ENCODE measurements around the gene POLR1E.
"Not testable (repeated sequence)": the region's sequence is repeated elsewhere in the genome, so short reads cannot be mapped to it uniquely, and the experiment has no call there.

POLR1E gene

DNA sequence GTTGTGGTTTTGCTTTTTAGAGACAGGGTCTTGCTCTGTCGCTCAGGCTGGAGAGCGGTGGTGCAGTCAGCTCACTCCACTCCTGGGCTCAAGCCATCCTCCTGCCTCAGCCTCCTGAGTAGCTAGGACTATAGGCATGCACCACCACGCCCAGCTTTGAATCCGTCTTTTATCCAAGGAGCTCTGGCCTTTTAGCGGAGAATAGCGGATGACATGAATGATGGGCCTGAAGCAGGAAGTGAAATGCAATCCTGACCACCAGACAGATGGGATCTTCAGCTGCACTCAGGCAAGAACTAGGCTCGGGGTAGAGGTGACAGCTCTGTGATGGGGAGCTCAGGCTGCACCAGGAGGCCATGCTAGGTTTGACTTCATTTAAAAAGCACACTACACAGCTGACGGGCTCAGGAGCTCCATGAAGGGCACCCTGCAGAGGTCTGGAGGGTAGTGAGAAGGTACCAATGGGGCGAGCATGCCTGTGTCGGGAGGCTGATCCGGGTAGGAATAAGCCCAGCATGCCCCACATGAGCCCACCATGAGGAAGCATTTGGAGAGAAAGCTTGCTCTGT lies 21.9 kb downstream of the POLR1E start:
- no peak for DNase-seq

- DNase-seq, result no peak
Measured at GRCh38 chr9:37508135-37508833, 22.5 kb downstream of the POLR1E start.

DNA sequence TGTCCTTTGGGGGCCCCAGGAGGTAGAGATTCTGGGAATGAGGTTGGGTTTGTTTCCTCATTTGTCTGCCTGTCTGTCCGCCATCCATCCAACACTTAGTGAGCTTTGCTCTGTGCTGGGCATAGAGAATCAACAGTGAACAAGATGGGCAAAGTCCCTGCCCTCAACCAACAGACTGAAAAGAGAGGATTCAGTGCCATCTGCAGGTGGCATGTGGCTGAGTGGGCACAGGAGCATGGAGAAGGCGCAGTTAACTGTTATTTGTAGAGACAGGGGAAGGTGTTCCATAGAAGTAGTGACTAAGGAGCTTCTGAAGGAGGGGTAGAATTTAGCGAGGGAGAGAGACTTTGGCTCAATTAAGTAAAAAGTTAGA lies 23.1 kb downstream of the POLR1E start:
- no peak for DNase-seq

DNA sequence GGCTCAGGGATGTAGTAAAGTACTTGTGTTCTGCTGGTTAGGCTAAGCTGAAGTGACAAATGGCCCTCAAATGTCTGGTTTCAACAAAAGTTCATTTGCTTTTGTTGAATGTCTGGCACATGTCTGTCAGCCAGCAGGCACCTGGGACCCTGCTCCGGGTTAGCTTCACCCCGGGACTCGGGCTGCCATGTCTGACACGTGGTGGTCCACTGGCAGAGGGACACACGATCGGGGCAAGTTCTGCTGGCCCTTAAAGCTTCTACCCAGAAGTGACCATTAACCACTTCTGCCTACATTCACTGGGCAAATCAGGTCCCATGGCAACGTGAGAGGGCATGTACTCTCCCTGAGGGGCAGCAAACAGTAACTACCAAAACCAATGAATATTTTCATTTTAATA lies 23.8 kb downstream of the POLR1E start:
- DNase-seq, result no peak

- DNase-seq, result not testable (repeated sequence)
Measured at GRCh38 chr9:37510053-37510452, 24.3 kb downstream of the POLR1E start.

DNA sequence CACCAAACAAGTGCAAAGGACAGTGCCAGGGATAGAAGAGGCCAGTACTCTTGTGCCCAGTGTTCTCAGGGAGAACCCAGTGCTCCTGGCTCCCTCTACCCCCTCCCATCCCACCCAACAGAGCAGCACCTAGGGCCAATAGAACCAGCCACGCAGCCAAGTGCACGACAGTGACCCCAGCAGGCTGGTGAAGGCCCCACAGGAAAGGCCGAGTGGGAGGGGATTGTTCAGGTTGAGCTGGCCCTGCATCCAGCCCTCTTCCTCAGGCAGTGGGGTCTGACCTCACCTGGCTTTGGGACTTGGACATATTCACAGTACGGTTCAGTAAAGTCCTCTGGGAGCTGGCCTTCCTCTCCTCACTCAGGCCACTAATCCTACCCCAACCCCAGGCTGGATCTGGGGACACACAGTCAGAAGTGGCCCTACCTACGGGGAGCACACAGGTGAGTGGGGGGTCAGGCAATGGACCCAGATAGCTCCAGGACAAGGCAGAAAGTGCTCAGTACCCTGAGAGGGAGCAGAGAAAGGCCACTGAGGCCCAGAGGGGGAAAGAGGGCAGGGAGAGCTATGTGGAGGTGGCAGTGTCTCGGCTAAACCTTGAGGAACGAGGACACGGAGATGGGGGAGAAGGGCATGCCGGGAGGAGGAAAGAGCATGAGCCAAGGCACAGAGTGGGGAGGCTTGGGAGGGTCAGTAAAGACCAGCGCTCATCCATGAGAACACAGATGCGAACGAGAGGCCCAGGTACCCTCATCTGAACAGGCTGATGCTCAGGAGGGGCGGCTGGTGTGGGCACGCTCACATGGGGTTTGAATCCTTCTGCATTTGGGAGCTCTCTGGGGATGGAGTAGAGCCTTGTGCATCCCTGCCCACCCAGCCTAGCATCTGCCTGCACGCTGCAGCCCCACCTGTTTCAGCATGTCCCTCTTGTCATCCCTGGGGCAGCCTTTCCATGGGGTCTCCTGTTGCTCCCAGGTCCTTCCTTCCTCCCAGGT lies 25.6 kb downstream of the POLR1E start:
- no peak for DNase-seq

DNA sequence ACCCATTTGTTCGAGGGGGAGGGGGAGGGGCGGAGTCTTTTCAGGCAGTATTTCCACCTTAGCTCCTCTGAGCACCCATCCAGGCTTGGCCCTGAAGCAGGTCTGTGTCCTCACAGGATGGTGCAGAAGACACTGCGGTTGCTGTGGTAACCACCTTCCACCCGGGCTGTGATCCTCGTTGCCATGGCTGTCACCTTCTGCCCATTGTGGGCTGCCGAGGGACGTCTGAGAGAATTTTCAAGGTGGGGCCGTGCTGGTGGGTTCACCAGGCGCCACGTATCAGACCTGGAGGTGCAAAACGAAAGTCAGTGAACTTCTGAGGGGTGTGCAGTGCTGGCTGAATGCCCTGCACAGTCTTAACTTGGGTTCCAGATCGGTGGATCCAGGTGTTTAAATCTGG lies 26.7 kb downstream of the POLR1E start:
- DNase-seq, result peak; percentile 59

DNA sequence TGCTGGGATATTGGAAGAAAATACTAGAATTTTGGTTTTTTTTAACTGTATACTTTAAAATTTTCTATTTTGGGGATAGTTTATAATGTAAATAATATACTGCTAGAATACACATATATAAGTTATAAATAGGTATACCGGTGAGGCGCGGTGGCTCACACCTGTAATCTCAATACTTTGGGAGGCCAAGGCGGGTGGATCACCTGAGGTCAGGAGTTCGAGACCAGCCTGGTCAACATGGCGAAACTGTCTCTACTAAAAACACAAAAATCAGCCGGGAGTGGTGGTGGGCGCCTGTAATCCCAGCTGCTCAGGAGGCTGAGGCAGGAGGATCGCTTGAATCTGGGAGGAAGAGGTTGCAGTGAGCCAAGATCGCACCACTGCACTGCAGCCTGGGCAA lies 28.7 kb downstream of the POLR1E start:
- not testable (repeated sequence) for DNase-seq

DNA sequence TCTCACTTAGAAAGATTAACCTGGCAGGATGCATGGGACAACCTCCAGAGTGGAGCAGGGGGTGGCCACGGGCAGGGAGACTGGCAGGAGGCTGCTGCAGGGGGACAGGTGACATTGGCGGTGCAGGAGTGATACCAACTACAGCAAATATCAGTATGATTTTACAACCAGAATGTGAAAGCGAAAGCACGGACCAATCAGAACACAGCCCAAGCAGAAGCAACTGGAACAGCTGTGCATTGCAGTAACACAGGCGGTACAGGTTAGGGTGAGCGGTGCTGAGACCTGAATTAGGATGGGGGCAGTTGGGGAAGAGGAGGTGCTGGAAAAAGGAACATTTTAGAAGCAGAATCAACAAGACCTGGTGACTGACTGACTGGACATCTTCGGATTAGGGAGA lies 29.3 kb downstream of the POLR1E start:
- no peak for DNase-seq

GRCh38 chr9:37515620-37516258 lies 30.0 kb downstream of the POLR1E start:
- no peak for DNase-seq

DNA sequence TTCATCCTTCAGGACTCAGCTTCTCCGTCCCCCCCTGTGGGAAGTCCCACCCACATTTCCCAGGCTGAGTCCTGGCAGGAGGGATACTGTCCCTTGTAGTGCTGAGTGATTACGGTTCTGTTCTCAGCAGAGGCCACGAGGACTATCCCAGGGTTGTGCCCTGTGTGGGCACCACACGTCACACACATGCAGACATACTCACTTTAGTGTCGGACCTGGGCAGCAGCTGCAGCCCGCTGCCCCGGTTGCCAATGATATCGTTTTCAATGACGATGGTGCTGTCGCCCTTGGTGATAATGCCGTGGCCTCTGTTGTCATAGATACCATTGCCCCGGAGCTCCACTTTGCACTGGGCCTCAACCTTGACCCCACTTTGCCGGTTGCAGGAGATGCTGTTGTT lies 32.2 kb downstream of the POLR1E start:
- no peak for DNase-seq

DNA sequence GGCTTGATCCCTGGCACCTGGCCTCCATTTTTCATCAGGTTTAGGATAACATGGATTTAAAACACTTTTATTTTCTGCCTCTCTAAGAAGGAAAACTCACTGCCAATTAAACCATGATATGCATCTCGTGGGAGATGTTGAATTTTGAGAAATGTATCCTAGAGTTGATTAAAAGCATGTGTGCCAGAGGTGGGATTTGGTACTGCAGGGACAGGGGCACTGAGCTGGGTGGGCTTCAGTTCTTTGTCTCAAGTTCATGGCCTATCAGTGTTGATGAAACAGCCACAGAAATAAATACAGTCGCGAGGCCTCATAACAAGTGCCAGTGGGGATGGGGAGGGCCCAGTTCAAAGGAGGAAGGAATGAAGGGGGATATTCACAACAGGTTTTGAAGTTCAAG lies 34.9 kb downstream of the POLR1E start:
- no peak for DNase-seq

DNA sequence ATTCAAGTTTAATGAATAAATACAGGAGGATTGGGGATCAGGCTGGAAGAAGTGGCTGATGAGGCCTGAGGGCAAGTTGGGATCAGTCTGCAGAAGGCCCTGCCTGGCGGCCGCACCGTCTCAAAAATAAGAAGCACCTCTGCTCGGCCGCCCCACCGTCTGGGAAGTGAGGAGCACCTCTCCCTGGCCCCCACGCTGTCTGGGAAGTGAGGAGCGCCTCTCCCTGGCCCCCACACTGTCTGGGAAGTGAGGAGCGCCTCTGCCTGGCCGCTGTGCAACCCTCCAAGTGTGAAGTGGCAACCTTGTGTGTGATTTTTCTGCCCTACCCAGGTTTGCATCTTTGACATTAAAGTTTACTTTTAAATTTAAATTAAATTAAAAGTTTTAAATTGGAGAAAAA lies 35.4 kb downstream of the POLR1E start:
- DNase-seq, result no peak

- DNase-seq, result no peak
Measured at GRCh38 chr9:37522971-37523370, 37.2 kb downstream of the POLR1E start.

DNA sequence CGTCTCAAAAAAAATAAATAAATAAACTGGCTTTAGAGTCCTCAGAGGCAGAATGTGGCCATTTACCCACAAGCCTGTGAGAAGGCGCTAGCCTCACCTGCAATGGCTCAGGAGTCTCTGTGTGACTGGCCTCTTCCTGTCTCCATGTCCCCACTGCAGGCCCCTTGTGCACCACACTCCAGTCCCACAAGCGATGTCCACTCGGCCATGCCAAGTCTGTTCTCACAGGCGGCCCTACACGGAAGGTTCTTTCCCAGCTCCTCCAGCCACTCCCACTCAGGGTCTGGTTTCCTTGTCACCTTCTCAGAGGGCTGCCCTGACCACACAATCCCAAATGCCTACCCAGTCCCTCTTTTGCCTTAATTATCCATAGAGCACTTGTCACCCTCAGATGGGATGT lies 38.2 kb downstream of the POLR1E start:
- no peak for DNase-seq

DNA sequence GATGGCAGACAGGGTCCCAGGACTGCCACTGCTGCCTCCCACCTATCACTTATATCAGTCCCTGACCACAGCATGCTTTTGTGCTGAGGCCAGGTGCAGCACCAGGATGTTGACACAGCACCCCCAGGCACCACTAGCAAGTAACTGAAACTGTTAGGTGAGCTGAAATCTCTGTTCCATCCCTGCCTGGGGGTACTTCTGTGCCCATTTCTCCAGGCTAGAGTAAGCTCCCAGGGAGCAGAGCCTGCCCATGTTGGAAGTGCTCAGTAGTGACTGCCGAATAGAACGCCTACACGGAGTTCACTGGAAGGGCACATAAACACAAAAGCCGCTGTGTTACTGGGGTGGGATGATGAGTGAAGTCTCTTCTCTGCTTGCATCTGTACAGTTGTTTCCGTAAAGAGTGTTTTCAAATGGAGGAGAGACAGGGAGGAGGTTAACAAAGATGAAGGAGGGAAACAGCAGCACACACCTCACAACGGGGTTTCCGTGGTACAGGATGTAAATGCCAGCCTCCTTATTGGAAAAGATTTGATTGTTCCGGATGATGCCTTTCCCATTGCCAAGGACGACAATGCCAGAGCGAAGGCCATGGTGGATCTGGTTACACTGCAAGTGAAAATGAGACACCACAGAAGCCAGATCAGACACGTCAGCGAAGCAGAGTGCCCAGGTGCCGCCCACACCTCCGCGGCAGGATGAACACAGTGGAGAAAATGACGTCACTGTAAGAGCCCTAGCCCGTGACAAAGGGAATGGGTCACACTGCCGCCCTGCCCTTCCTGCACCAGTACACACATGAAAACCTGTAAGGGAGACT lies 43.1 kb downstream of the POLR1E start:
- DNase-seq, result peak; percentile 74

DNA sequence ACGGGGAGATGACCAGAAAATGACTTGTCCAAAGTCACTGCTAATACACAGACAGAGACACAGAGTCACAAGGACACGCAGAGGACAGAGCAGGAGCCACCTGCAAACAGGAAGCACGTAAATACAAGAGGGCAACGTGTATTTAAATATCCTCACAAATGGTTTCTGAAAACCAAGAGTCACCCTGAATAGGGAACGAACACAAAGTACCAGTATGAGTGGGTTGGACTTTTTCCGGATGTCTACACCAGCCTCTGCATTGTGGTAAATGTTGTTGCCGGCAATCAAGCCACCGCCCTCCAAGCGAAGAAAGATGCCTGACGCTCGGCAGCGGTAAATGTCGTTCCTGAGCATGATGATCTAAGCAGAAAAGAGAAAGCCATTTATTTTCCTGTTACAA lies 46.0 kb downstream of the POLR1E start:
- DNase-seq, result peak; percentile 47

DNA sequence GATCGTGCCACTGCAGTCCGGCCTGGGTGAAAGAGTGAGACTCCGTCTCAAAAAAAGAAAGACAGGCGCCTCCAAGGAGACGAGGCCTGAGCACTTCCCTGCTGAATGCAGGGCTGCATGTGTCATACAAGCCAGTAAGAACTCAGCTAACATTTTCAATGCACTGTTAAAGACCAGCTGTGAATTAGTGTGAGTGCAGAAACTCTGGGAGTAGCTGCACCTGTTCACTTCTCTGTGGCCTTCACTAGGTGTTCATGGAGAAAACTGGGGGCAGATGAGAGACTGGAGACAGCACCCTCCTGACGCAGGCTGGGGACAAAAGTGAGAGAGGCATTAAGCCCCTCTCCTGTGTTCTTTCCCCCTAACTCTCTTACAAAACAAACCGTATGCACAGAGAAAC lies 48.7 kb downstream of the POLR1E start:
- DNase-seq, result no peak

- DNase-seq, result no peak
Measured at GRCh38 chr9:37534901-37535300, 49.2 kb downstream of the POLR1E start.

DNA sequence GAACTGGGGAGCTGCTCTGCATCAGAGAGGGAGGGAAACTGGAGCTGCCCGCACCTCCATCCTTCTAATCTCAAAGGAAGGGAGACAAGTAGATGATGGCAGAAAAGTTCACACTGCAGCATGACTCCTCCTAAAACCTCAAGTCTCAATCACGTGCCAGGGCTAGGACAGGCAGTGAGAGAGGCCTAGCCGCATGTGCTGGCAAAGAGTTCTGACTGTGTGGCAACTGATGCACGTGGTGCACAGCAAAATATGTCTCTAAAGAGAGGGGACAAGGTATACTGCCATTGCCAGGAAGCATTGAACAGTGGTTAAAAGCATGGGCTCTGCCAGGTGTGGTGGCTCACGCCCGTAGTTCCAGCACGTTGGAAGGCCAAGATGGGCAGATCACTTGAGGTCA lies 52.4 kb downstream of the POLR1E start:
- DNase-seq, result no peak

GRCh38 chr9:37539634-37540033 lies 53.9 kb downstream of the POLR1E start:
- DNase-seq, result no peak

DNA sequence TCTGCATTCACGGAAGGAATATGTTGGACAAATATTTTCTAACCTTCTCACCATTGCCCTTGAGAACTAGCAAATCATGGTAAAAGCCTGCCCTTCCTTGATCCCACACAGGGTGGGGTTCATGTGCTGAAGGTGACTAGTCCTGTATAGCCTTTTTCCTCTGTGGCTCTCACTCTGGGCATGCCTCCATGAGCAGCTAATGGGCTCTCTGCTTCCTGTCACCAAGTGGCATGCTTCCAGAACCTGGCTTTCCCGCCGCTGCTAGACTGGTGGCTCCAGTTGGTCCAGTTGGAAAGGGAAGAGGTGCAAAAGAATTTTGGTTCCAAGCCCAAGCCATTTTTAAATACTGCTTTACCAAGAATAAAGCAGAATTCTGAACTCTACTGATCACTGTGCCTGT lies 54.9 kb downstream of the POLR1E start:
- no peak for DNase-seq

- no peak for DNase-seq
Measured at GRCh38 chr9:37541465-37541864, 55.7 kb downstream of the POLR1E start.
